ENCODE data around the gene NCAPG2. TPM values are rescaled to one million over a fixed set of nuclear protein-coding genes. Genes with fewer than 3 reads are reported as not detected.

The NCAPG2 gene
- polyA plus RNA-seq, 1 donor from 2014 or later, result 8.3 TPM

DNA sequence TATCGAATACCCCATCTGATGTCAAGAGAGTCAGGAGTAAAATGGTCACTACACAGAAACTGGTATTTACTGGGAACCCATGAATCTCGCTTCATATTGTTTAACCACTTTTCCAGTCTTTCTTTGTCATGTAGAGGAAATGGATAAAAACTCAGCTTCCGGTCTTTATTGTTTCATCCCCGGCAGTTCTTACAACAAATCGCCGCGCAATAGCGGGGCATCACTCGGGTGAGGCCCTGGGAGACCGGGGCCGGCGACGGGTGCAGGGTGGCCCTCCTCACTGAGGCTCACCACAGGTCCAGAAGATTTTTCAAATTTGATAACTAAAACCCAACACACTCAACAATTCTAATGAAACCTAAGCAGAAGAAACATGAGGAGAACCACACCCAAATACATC, 81.4 kb downstream of the NCAPG2 start:
- Histone ChIP-seq H3K9ac (ENCODE audit: low read length) (no peak overlapping the region), H3F3A (ENCODE audit: insufficient read depth, low read length, poor library complexity, severe bottlenecking) (no peaks in the 10 kb centered on the region), H2AFZ (ENCODE audit: low read depth, low read length) (no peak overlapping the region)

DNA sequence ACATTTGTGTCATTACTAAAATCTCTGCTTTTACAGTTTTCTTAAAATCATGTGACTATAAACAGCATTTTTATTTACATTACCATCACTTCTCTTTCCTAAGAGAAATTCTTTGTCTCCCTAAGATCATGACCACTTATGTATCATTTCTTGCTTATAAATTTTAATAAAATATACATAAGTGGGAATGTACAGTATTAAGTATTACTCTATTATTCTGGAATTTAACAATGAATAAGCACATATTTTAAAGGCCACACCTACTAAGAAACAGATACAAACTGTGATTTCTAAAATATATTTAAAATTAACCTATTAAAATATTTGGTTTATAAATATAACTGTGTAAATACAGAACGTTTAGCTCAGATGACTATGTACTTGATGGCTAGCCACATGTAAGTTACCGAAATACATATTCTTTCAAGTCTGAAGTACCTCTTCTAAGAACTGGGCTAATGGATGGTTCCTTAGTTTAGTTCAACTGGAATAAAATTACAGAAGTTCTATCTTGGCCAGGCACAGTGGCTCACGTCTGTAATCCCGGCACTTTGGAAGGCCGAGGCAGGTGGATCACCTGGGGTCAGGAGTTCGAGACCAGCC, 83.7 kb downstream of the NCAPG2 start:
- H3K4me3 ChIP-seq (ENCODE audit: low read length), result no peak overlapping the region
- H3K9me3 ChIP-seq (ENCODE audit: low read length), result no peaks in the 10 kb centered on the region
- no peak overlapping the region for H2AFZ ChIP-seq (ENCODE audit: low read depth, low read length)
- H3K79me2 ChIP-seq (replicated peaks; ENCODE audit: insufficient read depth, low read length), result no peaks in the 10 kb centered on the region
- H3K9me2 ChIP-seq (ENCODE audit: insufficient read depth, low read length), result no peaks in the 10 kb centered on the region
- no peak overlapping the region for H3K4me2 ChIP-seq (ENCODE audit: low read length)
- H3K27me3 ChIP-seq (ENCODE audit: insufficient read depth, low read depth, low read length), result no peaks in the 10 kb centered on the region
- TF ChIP-seq SMC3 (conservative IDR thresholded peaks at IDR 0.05; ENCODE audit: poor library complexity), result no peak
- TF ChIP-seq TAF1 (IDR thresholded peaks at IDR 0.05; ENCODE audit: low read depth), result no peak
- no peak for TF ChIP-seq EZH2 (IDR thresholded peaks at IDR 0.05; ENCODE audit: borderline replicate concordance, insufficient read depth, low read length, poor library complexity, severe bottlenecking)
- TF ChIP-seq, protein P1, sequence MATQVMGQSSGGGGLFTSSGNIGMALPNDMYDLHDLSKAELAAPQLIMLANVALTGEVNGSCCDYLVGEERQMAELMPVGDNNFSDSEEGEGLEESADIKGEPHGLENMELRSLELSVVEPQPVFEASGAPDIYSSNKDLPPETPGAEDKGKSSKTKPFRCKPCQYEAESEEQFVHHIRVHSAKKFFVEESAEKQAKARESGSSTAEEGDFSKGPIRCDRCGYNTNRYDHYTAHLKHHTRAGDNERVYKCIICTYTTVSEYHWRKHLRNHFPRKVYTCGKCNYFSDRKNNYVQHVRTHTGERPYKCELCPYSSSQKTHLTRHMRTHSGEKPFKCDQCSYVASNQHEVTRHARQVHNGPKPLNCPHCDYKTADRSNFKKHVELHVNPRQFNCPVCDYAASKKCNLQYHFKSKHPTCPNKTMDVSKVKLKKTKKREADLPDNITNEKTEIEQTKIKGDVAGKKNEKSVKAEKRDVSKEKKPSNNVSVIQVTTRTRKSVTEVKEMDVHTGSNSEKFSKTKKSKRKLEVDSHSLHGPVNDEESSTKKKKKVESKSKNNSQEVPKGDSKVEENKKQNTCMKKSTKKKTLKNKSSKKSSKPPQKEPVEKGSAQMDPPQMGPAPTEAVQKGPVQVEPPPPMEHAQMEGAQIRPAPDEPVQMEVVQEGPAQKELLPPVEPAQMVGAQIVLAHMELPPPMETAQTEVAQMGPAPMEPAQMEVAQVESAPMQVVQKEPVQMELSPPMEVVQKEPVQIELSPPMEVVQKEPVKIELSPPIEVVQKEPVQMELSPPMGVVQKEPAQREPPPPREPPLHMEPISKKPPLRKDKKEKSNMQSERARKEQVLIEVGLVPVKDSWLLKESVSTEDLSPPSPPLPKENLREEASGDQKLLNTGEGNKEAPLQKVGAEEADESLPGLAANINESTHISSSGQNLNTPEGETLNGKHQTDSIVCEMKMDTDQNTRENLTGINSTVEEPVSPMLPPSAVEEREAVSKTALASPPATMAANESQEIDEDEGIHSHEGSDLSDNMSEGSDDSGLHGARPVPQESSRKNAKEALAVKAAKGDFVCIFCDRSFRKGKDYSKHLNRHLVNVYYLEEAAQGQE (IDR thresholded peaks at IDR 0.05; ENCODE audit: borderline replicate concordance), result no peak
- TF ChIP-seq RAD21 (conservative IDR thresholded peaks at IDR 0.05), result no peak
- TF ChIP-seq POLR2AphosphoS5 (IDR thresholded peaks at IDR 0.05), result no peak
- TF ChIP-seq, protein P2, sequence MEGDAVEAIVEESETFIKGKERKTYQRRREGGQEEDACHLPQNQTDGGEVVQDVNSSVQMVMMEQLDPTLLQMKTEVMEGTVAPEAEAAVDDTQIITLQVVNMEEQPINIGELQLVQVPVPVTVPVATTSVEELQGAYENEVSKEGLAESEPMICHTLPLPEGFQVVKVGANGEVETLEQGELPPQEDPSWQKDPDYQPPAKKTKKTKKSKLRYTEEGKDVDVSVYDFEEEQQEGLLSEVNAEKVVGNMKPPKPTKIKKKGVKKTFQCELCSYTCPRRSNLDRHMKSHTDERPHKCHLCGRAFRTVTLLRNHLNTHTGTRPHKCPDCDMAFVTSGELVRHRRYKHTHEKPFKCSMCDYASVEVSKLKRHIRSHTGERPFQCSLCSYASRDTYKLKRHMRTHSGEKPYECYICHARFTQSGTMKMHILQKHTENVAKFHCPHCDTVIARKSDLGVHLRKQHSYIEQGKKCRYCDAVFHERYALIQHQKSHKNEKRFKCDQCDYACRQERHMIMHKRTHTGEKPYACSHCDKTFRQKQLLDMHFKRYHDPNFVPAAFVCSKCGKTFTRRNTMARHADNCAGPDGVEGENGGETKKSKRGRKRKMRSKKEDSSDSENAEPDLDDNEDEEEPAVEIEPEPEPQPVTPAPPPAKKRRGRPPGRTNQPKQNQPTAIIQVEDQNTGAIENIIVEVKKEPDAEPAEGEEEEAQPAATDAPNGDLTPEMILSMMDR (IDR thresholded peaks at IDR 0.05; ENCODE audit: poor library complexity, severe bottlenecking), result no peak
- TF ChIP-seq MXI1 (conservative IDR thresholded peaks at IDR 0.05; ENCODE audit: poor library complexity, severe bottlenecking), result no peak
- TF ChIP-seq EP300 (conservative IDR thresholded peaks at IDR 0.05; ENCODE audit: poor library complexity, severe bottlenecking), result no peak
- H3K27ac ChIP-seq (ENCODE audit: low read length), result no peak overlapping the region
- H4K20me1 ChIP-seq (ENCODE audit: insufficient read depth), result no peaks in the 10 kb centered on the region
- no peaks in the 10 kb centered on the region for H3K36me3 ChIP-seq (ENCODE audit: insufficient read depth, low read length)
- H3K9ac ChIP-seq (ENCODE audit: low read length), result no peak overlapping the region
- no peaks in the 10 kb centered on the region for H3F3A ChIP-seq (ENCODE audit: insufficient read depth, low read length, poor library complexity, severe bottlenecking)

More for the DNA sequence above, 81.4 kb downstream of the NCAPG2 start:
- H3K79me2 ChIP-seq (replicated peaks; ENCODE audit: insufficient read depth, low read length), result no peaks in the 10 kb centered on the region
- H3K4me2 ChIP-seq (ENCODE audit: low read length), result no peak overlapping the region
- no peaks in the 10 kb centered on the region for H3K36me3 ChIP-seq (ENCODE audit: insufficient read depth, low read length)
- no peak overlapping the region for H3K27ac ChIP-seq (ENCODE audit: low read length)
- H4K20me1 ChIP-seq (ENCODE audit: insufficient read depth), result no peaks in the 10 kb centered on the region
- no peak overlapping the region for H3K4me3 ChIP-seq (ENCODE audit: low read length)
- no peaks in the 10 kb centered on the region for H3K27me3 ChIP-seq (ENCODE audit: insufficient read depth, low read depth, low read length)
- H3K9me2 ChIP-seq (ENCODE audit: insufficient read depth, low read length), result no peaks in the 10 kb centered on the region
- TF ChIP-seq, protein P1 (IDR thresholded peaks at IDR 0.05; ENCODE audit: borderline replicate concordance), result no peak
- TF ChIP-seq SMC3 (conservative IDR thresholded peaks at IDR 0.05; ENCODE audit: poor library complexity), result no peak
- TF ChIP-seq RAD21 (conservative IDR thresholded peaks at IDR 0.05), result no peak
- TF ChIP-seq POLR2AphosphoS5 (IDR thresholded peaks at IDR 0.05), result no peak
- TF ChIP-seq MXI1 (conservative IDR thresholded peaks at IDR 0.05; ENCODE audit: poor library complexity, severe bottlenecking), result no peak
- TF ChIP-seq TAF1 (IDR thresholded peaks at IDR 0.05; ENCODE audit: low read depth), result no peak
- TF ChIP-seq, protein P2 (IDR thresholded peaks at IDR 0.05; ENCODE audit: poor library complexity, severe bottlenecking), result no peak
- no peak for TF ChIP-seq EP300 (conservative IDR thresholded peaks at IDR 0.05; ENCODE audit: poor library complexity, severe bottlenecking)
- no peak for TF ChIP-seq EZH2 (IDR thresholded peaks at IDR 0.05; ENCODE audit: borderline replicate concordance, insufficient read depth, low read length, poor library complexity, severe bottlenecking)
- no peaks in the 10 kb centered on the region for H3K9me3 ChIP-seq (ENCODE audit: low read length)
